Fibroblast of lung (primary cell): Measurements from ENCODE around the gene CNTN3. TPM values are rescaled to one million over a fixed set of nuclear protein-coding genes. Genes with fewer than 3 reads are reported as not detected.

Experiments
- DNase-seq, 2 donors: peaks; one replicate each; pipeline versions ENCODE4 v3.0.0 to v3.0.0-alpha.2; 2010; ENCODE audit warnings: low read depth in 2 of 2
- H2AFZ ChIP-seq: 2 replicates; pipeline ENCODE4 v1.5.1; 2012; ENCODE audit warnings: low read length, control low read depth, inconsistent platforms
- H3K27ac ChIP-seq: 2 replicates; pipeline ENCODE4 v1.5.1; 2011; ENCODE audit warnings: low read length, control low read depth; ENCODE audit not compliant: insufficient read depth
- H3K27me3 ChIP-seq: 2 replicates; pipeline ENCODE4 v1.5.1; 2011; ENCODE audit warnings: mild to moderate bottlenecking, low read length; ENCODE audit not compliant: control insufficient read depth, insufficient read depth
- H3K36me3 ChIP-seq: 2 replicates; pipeline ENCODE4 v1.5.1; 2011; ENCODE audit warnings: low read length; ENCODE audit not compliant: control insufficient read depth, insufficient read depth
- H3K4me1 ChIP-seq: 2 replicates; pipeline ENCODE4 v1.5.1; 2011; ENCODE audit warnings: low read length; ENCODE audit not compliant: control insufficient read depth, insufficient read depth; ENCODE audit errors: extremely low read depth
- H3K4me2 ChIP-seq: 2 replicates; pipeline ENCODE4 v1.5.1; 2011; ENCODE audit warnings: low read length, control low read depth; ENCODE audit not compliant: insufficient read depth; ENCODE audit errors: extremely low read depth
- H3K4me3 ChIP-seq, 4 experiments: fragments of 200-600 bp in 1 of 4; sonication (generic) in 1 of 4; replicated peaks in 1 of 4; 2 replicates each; pipeline ENCODE4 v1.5.1; 2011 to 2016; ENCODE audit warnings: low read length in 4 of 4, low read depth in 3 of 4, mild to moderate bottlenecking in 3 of 4, control low read depth in 2 of 4, inconsistent platforms in 1 of 4, mixed read lengths in 1 of 4; ENCODE audit not compliant: insufficient read depth in 1 of 4; ENCODE audit errors: control extremely low read depth in 1 of 4
- H3K79me2 ChIP-seq: 2 replicates; pipeline ENCODE4 v1.5.1; 2012; ENCODE audit warnings: mild to moderate bottlenecking, low read length, inconsistent platforms; ENCODE audit not compliant: control insufficient read depth, insufficient read depth
- H3K9ac ChIP-seq: 2 replicates; pipeline ENCODE4 v1.5.1; 2011; ENCODE audit warnings: mild to moderate bottlenecking, low read length, control low read depth; ENCODE audit not compliant: insufficient read depth
- H3K9me3 ChIP-seq: 2 replicates; pipeline ENCODE4 v1.5.1; 2012; ENCODE audit warnings: low read depth, low read length; ENCODE audit not compliant: control insufficient read depth, insufficient read depth
- H4K20me1 ChIP-seq: 2 replicates; pipeline ENCODE4 v1.5.1; 2011; ENCODE audit warnings: low read length; ENCODE audit not compliant: control insufficient read depth, insufficient read depth; ENCODE audit errors: extremely low read depth
- CTCF ChIP-seq, 2 donors: IDR thresholded peaks in 1 of 2; conservative IDR thresholded peaks in 1 of 2; 1 replicate in 1 of 2; 2 replicates in 1 of 2; pipeline ENCODE4 v1.5.1; 2011 to 2012; ENCODE audit warnings: low read length in 2 of 2, control low read depth in 1 of 2, inconsistent platforms in 1 of 2, low read depth in 1 of 2, mild to moderate bottlenecking in 1 of 2
- EZH2 ChIP-seq: IDR thresholded peaks from 2 replicates; pipeline ENCODE4 v1.5.1; 2012; ENCODE audit warnings: low read length, control low read depth, mild to moderate bottlenecking; ENCODE audit errors: missing control alignments
- polyA plus RNA-seq, 2 donors: library from polyadenylated mRNA; depleted of rRNA in 1 of 2; stranded (reverse) in 1 of 2; unstranded in 1 of 2; fragments of >200 nt; gene quantifications; 2 replicates each; pipeline ENCODE4 v1.2.1, GENCODE V29; 2011 to 2012; ENCODE audit warnings: missing spikeins in 1 of 2
- total RNA-seq: library from RNA; depleted of rRNA; stranded (reverse); fragments of >200 nt; gene quantifications from 2 replicates; pipeline ENCODE4 v1.2.1, GENCODE V29; 2014

The CNTN3 gene
- total and polyA plus RNA-seq, 2 donors (not counting 1 experiment from before 2014, with no cell fraction given), result 3.2 to 8.3 TPM

DNA sequence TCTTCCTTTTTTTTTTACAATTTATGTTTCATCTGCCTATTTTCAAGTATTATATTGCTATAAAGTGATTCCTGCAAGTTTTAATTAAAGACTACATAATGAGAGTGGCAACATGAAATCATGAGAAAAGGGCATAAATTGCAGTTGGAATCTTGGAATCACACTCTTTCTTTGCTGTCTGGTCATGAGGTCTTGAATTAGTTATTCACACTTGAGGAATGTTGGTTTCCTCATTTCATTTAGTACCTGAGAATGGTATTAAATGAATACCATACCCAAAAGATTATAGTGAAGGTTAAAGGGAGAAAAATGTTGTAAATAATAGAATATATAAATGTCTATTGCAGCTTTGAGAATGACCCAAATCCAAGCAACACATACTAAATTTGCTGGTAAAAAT, 25.8 kb upstream of the CNTN3 start:
- no peak for TF ChIP-seq CTCF (conservative IDR thresholded peaks at IDR 0.05 in 1 of 2, IDR thresholded peaks at IDR 0.05 in 1 of 2; ENCODE audit: low read depth in 1 of 2, low read length in 2 of 2)
- no peak overlapping the region for H2AFZ ChIP-seq
- no peak overlapping the region for H3K27ac ChIP-seq
- H3K4me2 ChIP-seq, result no peak overlapping the region
- H4K20me1 ChIP-seq, result no peaks in the 10 kb centered on the region
- H3K9me3 ChIP-seq, result no peaks in the 10 kb centered on the region
- peak in 1 of 2 donors; percentile 4 for DNase-seq
- no peaks in the 10 kb centered on the region for H3K27me3 ChIP-seq
- H3K4me3 ChIP-seq, result no peak overlapping the region
- peaks cover 2% of the 10 kb centered on the region for H3K4me1 ChIP-seq
- H3K36me3 ChIP-seq, result no peaks in the 10 kb centered on the region
- no peaks in the 10 kb centered on the region for H3K79me2 ChIP-seq
- H3K9ac ChIP-seq, result no peak overlapping the region

GRCh38 chr3:74639681-74640080, 25.2 kb upstream of the CNTN3 start:
- Histone ChIP-seq H3K27ac (no peak overlapping the region), H2AFZ (no peak overlapping the region), H3K79me2 (no peaks in the 10 kb centered on the region), H3K9me3 (no peaks in the 10 kb centered on the region), H3K4me3 (no peak overlapping the region), H3K36me3 (no peaks in the 10 kb centered on the region), H3K4me2 (no peak overlapping the region), H4K20me1 (no peaks in the 10 kb centered on the region), H3K9ac (no peak overlapping the region), H3K4me1 (peaks cover 2% of the 10 kb centered on the region), H3K27me3 (no peaks in the 10 kb centered on the region)
- DNase-seq, result peak in 1 of 2 donors; percentile 5
- no peak for TF ChIP-seq CTCF (conservative IDR thresholded peaks at IDR 0.05 in 1 of 2, IDR thresholded peaks at IDR 0.05 in 1 of 2; ENCODE audit: low read depth in 1 of 2, low read length in 2 of 2)
- no peak for TF ChIP-seq EZH2

DNA sequence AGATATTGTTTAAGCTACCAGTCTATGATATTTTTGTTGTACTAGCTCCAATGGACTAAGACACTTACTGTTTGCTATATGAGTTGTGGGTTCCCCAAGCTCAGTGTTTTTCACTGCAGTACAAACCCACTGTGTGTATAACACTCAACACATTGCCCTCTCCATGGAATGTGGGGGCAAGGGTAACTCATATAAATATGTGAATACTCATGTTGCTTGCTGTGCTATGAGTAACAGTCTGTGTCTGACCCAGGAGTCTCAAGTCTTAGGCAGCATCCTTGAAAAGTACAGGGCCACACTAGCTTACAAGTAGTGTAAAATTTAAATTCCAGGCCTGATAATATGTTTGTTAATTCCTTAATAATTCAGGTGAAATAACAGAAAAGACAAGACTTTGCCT, 22.5 kb upstream of the CNTN3 start:
- no peaks in the 10 kb centered on the region for H3K36me3 ChIP-seq
- H3K4me3 ChIP-seq, result no peak overlapping the region
- no peaks in the 10 kb centered on the region for H3K27me3 ChIP-seq
- no peaks in the 10 kb centered on the region for H3K79me2 ChIP-seq
- H3K4me2 ChIP-seq, result peak overlapping the region; percentile 18
- peaks cover 2% of the 10 kb centered on the region for H3K4me1 ChIP-seq
- no peak overlapping the region for H2AFZ ChIP-seq
- TF ChIP-seq EZH2, result no peak
- no peak for TF ChIP-seq CTCF (conservative IDR thresholded peaks at IDR 0.05 in 1 of 2, IDR thresholded peaks at IDR 0.05 in 1 of 2; ENCODE audit: low read depth in 1 of 2, low read length in 2 of 2)
- H3K9me3 ChIP-seq, result no peaks in the 10 kb centered on the region
- H3K27ac ChIP-seq, result no peak overlapping the region
- H3K9ac ChIP-seq, result no peak overlapping the region
- peak in 1 of 2 donors; percentile 56 for DNase-seq
- no peaks in the 10 kb centered on the region for H4K20me1 ChIP-seq
